ENCODE measurements around the gene IL15. TPM values are rescaled to one million over a fixed set of nuclear protein-coding genes. Genes with fewer than 3 reads are reported as not detected.

IL15 gene
- total and polyA plus RNA-seq, 2 experiments from 2014 or later = 2.3 to 3.7 TPM

- Histone ChIP-seq H3K27me3 (ENCODE audit: insufficient read depth) (no peaks in the 10 kb centered on the region), H3F3A (replicated peaks; ENCODE audit: low read depth) (no peaks in the 10 kb centered on the region), H3K4me1 (ENCODE audit: insufficient read depth) (no peaks in the 10 kb centered on the region), H3K27ac (ENCODE audit: low read depth) (no peak overlapping the region), H3K79me2 (replicated peaks; ENCODE audit: insufficient read depth) (no peaks in the 10 kb centered on the region), H3K36me3 (ENCODE audit: insufficient read depth) (no peaks in the 10 kb centered on the region), H3K9me2 (ENCODE audit: insufficient read depth) (no peaks in the 10 kb centered on the region; the same call in 1 of the 2 replicates), H3K4me2 (no peak overlapping the region), H2AFZ (no peak overlapping the region), H4K20me1 (replicated peaks; ENCODE audit: insufficient read depth) (0 out of 2 replicates have a peak, but pooled peaks cover 3% of the 10 kb centered on the region), H3K4me3 (no peak overlapping the region)
- TF ChIP-seq ZNF331 (CRISPR knock-in tag; IDR thresholded peaks at IDR 0.05; ENCODE audit: low read depth) = no peak
- TF ChIP-seq CREB1 (CRISPR knock-in tag; IDR thresholded peaks at IDR 0.05; ENCODE audit: low read depth) = no peak
- no peak for TF ChIP-seq POLR2AphosphoS5 (IDR thresholded peaks at IDR 0.05; ENCODE audit: low read depth)
- H3K4me3 Mint-ChIP-seq = no peak overlapping the region
- no peaks in the 10 kb centered on the region for H3K9me3 Mint-ChIP-seq
- H3K27me3 Mint-ChIP-seq (ENCODE audit: insufficient read depth, low read depth, poor library complexity) = no peaks in the 10 kb centered on the region
- H3K4me1 Mint-ChIP-seq = no peaks in the 10 kb centered on the region
- H3K36me3 Mint-ChIP-seq (ENCODE audit: low read depth) = no peaks in the 10 kb centered on the region
- DNase-seq (ENCODE audit: low spot score) (no peak), ATAC-seq (no peak)
- no peak overlapping the region for H3K27ac Mint-ChIP-seq
These were observed 48.4 kb downstream of the IL15 start for GRCh38 chr4:141684785-141685184.

- Histone ChIP-seq H3K4me1 (ENCODE audit: insufficient read depth) (no peaks in the 10 kb centered on the region), H3F3A (replicated peaks; ENCODE audit: low read depth) (no peaks in the 10 kb centered on the region), H4K20me1 (replicated peaks; ENCODE audit: insufficient read depth) (0 out of 2 replicates have a peak, but pooled peaks cover 3% of the 10 kb centered on the region), H2AFZ (no peak overlapping the region), H3K36me3 (ENCODE audit: insufficient read depth) (no peaks in the 10 kb centered on the region), H3K79me2 (replicated peaks; ENCODE audit: insufficient read depth) (no peaks in the 10 kb centered on the region), H3K4me3 (no peak overlapping the region), H3K27ac (ENCODE audit: low read depth) (no peak overlapping the region), H3K4me2 (no peak overlapping the region), H3K9me2 (ENCODE audit: insufficient read depth) (peaks cover 3% of the 10 kb centered on the region), H3K27me3 (ENCODE audit: insufficient read depth) (no peaks in the 10 kb centered on the region)
- DNase-seq (ENCODE audit: low spot score) = no peak
- Mint-ChIP-seq H3K9me3 (no peaks in the 10 kb centered on the region), H3K27ac (no peak overlapping the region), H3K4me1 (no peaks in the 10 kb centered on the region), H3K4me3 (no peak overlapping the region), H3K36me3 (ENCODE audit: low read depth) (no peaks in the 10 kb centered on the region; the same call in 2 of the 3 replicates), H3K27me3 (ENCODE audit: insufficient read depth, low read depth, poor library complexity) (no peaks in the 10 kb centered on the region)
- no peak for ATAC-seq
- TF ChIP-seq ZNF114 (CRISPR knock-in tag; IDR thresholded peaks at IDR 0.05) (no peak), POLR2AphosphoS5 (IDR thresholded peaks at IDR 0.05; ENCODE audit: low read depth) (no peak), NANOG (IDR thresholded peaks at IDR 0.05; ENCODE audit: borderline replicate concordance) (no peak), CTCF (conservative IDR thresholded peaks at IDR 0.05; ENCODE audit: low read depth in 2 of 2) (no peak), ETS1 (IDR thresholded peaks at IDR 0.05) (no peak), STAT1 (IDR thresholded peaks at IDR 0.05; ENCODE audit: unreplicated experiment) (no peak), EZH2phosphoT487 (IDR thresholded peaks at IDR 0.05; ENCODE audit: unreplicated experiment) (no peak), EZH2 (IDR thresholded peaks at IDR 0.05; ENCODE audit: low read depth, unreplicated experiment) (no peak), CREB1 (CRISPR knock-in tag; IDR thresholded peaks at IDR 0.05; ENCODE audit: low read depth) (no peak), JUNB (IDR thresholded peaks at IDR 0.05; ENCODE audit: unreplicated experiment) (no peak), ZNF331 (CRISPR knock-in tag; IDR thresholded peaks at IDR 0.05; ENCODE audit: low read depth) (no peak), REST (IDR thresholded peaks at IDR 0.05; ENCODE audit: unreplicated experiment) (no peak)
These were observed 49.9 kb downstream of the IL15 start for GRCh38 chr4:141686146-141686775.
